Subcutaneous abdominal adipose tissue (tissue), 5 donors: ENCODE results near the gene USP17L30.
"Not testable (repeated sequence)": the region's sequence is repeated elsewhere in the genome, so short reads cannot be mapped to it uniquely, and the experiment has no call there.

Source experiments
- H3K27ac ChIP-seq: one replicate; pipeline ENCODE4 v1.7.0; 2013; ENCODE audit warnings: low read depth, mild to moderate bottlenecking, inconsistent platforms, low read length, moderate library complexity
- H3K27me3 ChIP-seq, 5 donors: one replicate each; pipeline ENCODE4 v1.7.0; 2013; ENCODE audit warnings: low read length in 5 of 5, inconsistent platforms in 1 of 5; ENCODE audit not compliant: control insufficient read depth in 5 of 5, insufficient read depth in 4 of 5
- H3K36me3 ChIP-seq, 5 donors: one replicate each; pipeline ENCODE4 v1.7.0; 2013; ENCODE audit warnings: low read length in 5 of 5; ENCODE audit not compliant: control insufficient read depth in 5 of 5, insufficient read depth in 5 of 5
- H3K4me1 ChIP-seq, 5 donors: one replicate each; pipeline ENCODE4 v1.7.0; 2013; ENCODE audit warnings: low read length in 5 of 5, mild to moderate bottlenecking in 3 of 5, moderate library complexity in 1 of 5; ENCODE audit not compliant: control insufficient read depth in 5 of 5, insufficient read depth in 5 of 5
- H3K4me3 ChIP-seq, 5 donors: one replicate each; pipeline ENCODE4 v1.7.0; 2013; ENCODE audit warnings: low read length in 5 of 5, low read depth in 1 of 5
- H3K9ac ChIP-seq, 5 donors: one replicate each; pipeline ENCODE4 v1.7.0; 2013; ENCODE audit warnings: low read length in 5 of 5, mild to moderate bottlenecking in 4 of 5, moderate library complexity in 3 of 5
- H3K9me3 ChIP-seq, 5 donors: one replicate each; pipeline ENCODE4 v1.7.0; 2013; ENCODE audit warnings: low read length in 5 of 5; ENCODE audit not compliant: control insufficient read depth in 5 of 5
- donor health status: healthy.
- donor health status: healthy.
- donor health status: healthy.
- donor health status: healthy.
- donor health status: healthy.

The USP17L30 gene

GRCh38 chr4:9362829-9363228 is at the start of gene USP17L30:
Gene USP17L30, plus strand, starts transcription at chr4:9363129. Its CDS starts 0 bp downstream, at chr4:9363129.
- not testable (repeated sequence) for H3K36me3 ChIP-seq, H3K9ac ChIP-seq, H3K4me1 ChIP-seq, H3K27me3 ChIP-seq, H3K27ac ChIP-seq, H3K4me3 ChIP-seq, H3K9me3 ChIP-seq

DNA sequence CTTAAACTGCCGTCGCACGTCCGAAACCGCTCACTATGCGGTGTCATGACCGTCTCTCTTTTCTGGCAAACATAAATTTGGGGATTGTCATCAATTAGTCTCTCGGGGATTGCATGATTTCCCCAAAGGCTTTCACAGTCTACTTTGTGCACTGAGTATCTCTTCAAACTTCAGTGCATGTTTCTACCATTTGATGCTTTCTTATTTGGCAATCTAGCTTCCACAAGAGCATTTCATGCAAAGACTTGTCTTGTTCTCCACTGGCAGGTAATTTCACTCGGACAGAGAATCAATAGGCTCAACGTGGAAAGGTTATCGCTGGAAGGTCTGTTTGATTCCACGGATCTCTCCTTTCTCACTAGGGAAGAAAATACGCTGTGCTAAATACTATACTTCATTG is 38.7 kb upstream of the USP17L30 start:
- H3K36me3 ChIP-seq = not testable (repeated sequence)

DNA sequence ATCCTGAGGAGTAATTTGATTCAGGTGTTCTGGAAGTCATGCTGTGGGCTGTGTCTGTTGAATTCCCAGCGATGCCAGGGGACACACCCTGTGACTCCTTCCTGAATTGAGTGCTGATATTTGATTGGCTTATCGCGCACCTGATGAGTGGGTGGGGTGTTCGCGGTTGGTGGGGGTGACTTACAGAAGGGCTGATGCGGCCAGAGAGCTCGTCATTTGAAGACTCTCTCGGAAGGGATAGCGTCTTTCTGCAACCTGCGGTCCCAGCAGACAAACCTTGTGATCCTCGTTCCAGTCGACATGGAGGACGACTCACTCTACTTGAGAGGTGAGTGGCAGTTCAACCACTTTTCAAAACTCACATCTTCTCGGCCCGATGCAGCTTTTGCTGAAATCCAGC is 38.1 kb upstream of the USP17L30 start, which contains the start of gene USP17L24:
TSS of gene USP17L24 (plus strand) at position 301 of the 400 bp plus-strand sequence. CDS start at position 301, 0 bp downstream.
- H3K36me3 ChIP-seq, H3K9ac ChIP-seq: not testable (repeated sequence)

More for the DNA sequence above, 38.7 kb upstream of the USP17L30 start:
- H3K27me3 ChIP-seq, H3K9ac ChIP-seq, H3K27ac ChIP-seq, H3K4me3 ChIP-seq, H3K4me1 ChIP-seq, H3K9me3 ChIP-seq: not testable (repeated sequence)

DNA sequence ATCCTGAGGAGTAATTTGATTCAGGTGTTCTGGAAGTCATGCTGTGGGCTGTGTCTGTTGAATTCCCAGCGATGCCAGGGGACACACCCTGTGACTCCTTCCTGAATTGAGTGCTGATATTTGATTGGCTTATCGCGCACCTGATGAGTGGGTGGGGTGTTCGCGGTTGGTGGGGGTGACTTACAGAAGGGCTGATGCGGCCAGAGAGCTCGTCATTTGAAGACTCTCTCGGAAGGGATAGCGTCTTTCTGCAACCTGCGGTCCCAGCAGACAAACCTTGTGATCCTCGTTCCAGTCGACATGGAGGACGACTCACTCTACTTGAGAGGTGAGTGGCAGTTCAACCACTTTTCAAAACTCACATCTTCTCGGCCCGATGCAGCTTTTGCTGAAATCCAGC is 33.3 kb upstream of the USP17L30 start, which contains the start of gene USP17L25:
TSS of gene USP17L25 (plus strand) at position 301 of the 400 bp plus-strand sequence. CDS start at position 301, 0 bp downstream.
- not testable (repeated sequence) for H3K4me1 ChIP-seq, H3K27ac ChIP-seq, H3K27me3 ChIP-seq, H3K9ac ChIP-seq, H3K4me3 ChIP-seq, H3K36me3 ChIP-seq, H3K9me3 ChIP-seq

More for the DNA sequence above, 38.1 kb upstream of the USP17L30 start, which contains the start of gene USP17L24:
- not testable (repeated sequence) for H3K4me3 ChIP-seq, H3K27ac ChIP-seq, H3K4me1 ChIP-seq, H3K9me3 ChIP-seq, H3K27me3 ChIP-seq

- not testable (repeated sequence) for H3K36me3 ChIP-seq, H3K4me1 ChIP-seq, H3K27me3 ChIP-seq, H3K4me3 ChIP-seq, H3K27ac ChIP-seq, H3K9ac ChIP-seq, H3K9me3 ChIP-seq
These were observed 28.6 kb upstream of the USP17L30 start, which contains the start of gene USP17L26 for GRCh38 chr4:9334358-9334757. Gene USP17L26, plus strand, starts transcription at chr4:9334658. Its CDS starts 0 bp downstream, at chr4:9334658.

DNA sequence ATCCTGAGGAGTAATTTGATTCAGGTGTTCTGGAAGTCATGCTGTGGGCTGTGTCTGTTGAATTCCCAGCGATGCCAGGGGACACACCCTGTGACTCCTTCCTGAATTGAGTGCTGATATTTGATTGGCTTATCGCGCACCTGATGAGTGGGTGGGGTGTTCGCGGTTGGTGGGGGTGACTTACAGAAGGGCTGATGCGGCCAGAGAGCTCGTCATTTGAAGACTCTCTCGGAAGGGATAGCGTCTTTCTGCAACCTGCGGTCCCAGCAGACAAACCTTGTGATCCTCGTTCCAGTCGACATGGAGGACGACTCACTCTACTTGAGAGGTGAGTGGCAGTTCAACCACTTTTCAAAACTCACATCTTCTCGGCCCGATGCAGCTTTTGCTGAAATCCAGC is 23.8 kb upstream of the USP17L30 start, which contains the start of gene USP17L5:
TSS of gene USP17L5 (plus strand) at position 301 of the 400 bp plus-strand sequence. CDS start at position 301, 0 bp downstream.
- not testable (repeated sequence) for H3K27me3 ChIP-seq, H3K9me3 ChIP-seq, H3K36me3 ChIP-seq, H3K4me1 ChIP-seq, H3K27ac ChIP-seq, H3K9ac ChIP-seq, H3K4me3 ChIP-seq

GRCh38 chr4:9343848-9344247 is 19.1 kb upstream of the USP17L30 start, which contains the start of gene USP17L27:
Gene USP17L27, plus strand, starts transcription at chr4:9344148. Its CDS starts 0 bp downstream, at chr4:9344148.
- not testable (repeated sequence) for H3K27me3 ChIP-seq, H3K36me3 ChIP-seq, H3K9me3 ChIP-seq, H3K27ac ChIP-seq, H3K4me1 ChIP-seq, H3K4me3 ChIP-seq, H3K9ac ChIP-seq

DNA sequence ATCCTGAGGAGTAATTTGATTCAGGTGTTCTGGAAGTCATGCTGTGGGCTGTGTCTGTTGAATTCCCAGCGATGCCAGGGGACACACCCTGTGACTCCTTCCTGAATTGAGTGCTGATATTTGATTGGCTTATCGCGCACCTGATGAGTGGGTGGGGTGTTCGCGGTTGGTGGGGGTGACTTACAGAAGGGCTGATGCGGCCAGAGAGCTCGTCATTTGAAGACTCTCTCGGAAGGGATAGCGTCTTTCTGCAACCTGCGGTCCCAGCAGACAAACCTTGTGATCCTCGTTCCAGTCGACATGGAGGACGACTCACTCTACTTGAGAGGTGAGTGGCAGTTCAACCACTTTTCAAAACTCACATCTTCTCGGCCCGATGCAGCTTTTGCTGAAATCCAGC is 14.3 kb upstream of the USP17L30 start, which contains the start of gene USP17L28:
TSS of gene USP17L28 (plus strand) at position 301 of the 400 bp plus-strand sequence. CDS start at position 301, 0 bp downstream.
- not testable (repeated sequence) for H3K9me3 ChIP-seq, H3K4me1 ChIP-seq, H3K4me3 ChIP-seq, H3K27me3 ChIP-seq, H3K27ac ChIP-seq, H3K36me3 ChIP-seq, H3K9ac ChIP-seq

DNA sequence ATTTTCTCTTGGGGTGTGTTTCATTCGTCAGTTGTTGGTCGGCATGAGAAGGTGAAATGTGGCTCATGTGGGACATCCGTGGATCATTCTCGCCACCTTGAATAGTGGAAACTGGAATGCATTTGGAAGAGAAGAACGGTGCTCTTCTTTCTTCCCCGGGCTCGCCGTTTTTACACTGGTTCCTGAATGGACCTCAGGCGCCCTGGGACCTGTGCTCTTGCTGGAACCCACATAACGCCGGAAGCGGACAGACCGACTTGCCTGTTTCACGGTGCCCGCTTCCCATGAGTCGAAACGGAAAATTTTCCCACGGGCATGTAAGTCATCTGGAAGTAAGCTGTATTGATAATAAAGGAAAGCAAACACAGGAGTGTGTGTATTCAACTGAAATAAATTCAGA is 12.1 kb upstream of the USP17L30 start:
- H3K9me3 ChIP-seq, H3K36me3 ChIP-seq, H3K4me3 ChIP-seq, H3K27me3 ChIP-seq, H3K27ac ChIP-seq, H3K9ac ChIP-seq, H3K4me1 ChIP-seq: not testable (repeated sequence)

DNA sequence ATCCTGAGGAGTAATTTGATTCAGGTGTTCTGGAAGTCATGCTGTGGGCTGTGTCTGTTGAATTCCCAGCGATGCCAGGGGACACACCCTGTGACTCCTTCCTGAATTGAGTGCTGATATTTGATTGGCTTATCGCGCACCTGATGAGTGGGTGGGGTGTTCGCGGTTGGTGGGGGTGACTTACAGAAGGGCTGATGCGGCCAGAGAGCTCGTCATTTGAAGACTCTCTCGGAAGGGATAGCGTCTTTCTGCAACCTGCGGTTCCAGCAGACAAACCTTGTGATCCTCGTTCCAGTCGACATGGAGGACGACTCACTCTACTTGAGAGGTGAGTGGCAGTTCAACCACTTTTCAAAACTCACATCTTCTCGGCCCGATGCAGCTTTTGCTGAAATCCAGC is 9.6 kb upstream of the USP17L30 start, which contains the start of gene USP17L29:
TSS of gene USP17L29 (plus strand) at position 301 of the 400 bp plus-strand sequence. CDS start at position 301, 0 bp downstream.
- not testable (repeated sequence) for H3K36me3 ChIP-seq, H3K27me3 ChIP-seq, H3K9me3 ChIP-seq, H3K9ac ChIP-seq, H3K27ac ChIP-seq, H3K4me3 ChIP-seq, H3K4me1 ChIP-seq
